Chondrocyte (in vitro differentiated cells): ENCODE measurements around the gene MTHFS. TPM values are rescaled to one million over a fixed set of nuclear protein-coding genes. Genes with fewer than 3 reads are reported as not detected.

Experiments
- DNase-seq: peaks from one replicate; pipeline ENCODE4 v3.0.0; 2021; ENCODE audit warnings: mixed read lengths, low spot score
- H3K27ac Mint-ChIP-seq: one replicate; pipeline ENCODE4 v1.8.0; 2021; ENCODE audit warnings: mild to moderate bottlenecking, moderate library complexity, mixed read lengths; ENCODE audit not compliant: unreplicated experiment
- H3K27me3 Mint-ChIP-seq: 2 replicates; pipeline ENCODE4 v1.8.0; 2021; ENCODE audit warnings: low read depth, mixed read lengths
- H3K36me3 Mint-ChIP-seq: 2 replicates; pipeline ENCODE4 v1.8.0; 2021; ENCODE audit warnings: low read depth, mixed read lengths
- H3K4me1 Mint-ChIP-seq: 2 replicates; pipeline ENCODE4 v1.8.0; 2021; ENCODE audit warnings: low read depth, mild to moderate bottlenecking, mixed read lengths
- H3K4me3 Mint-ChIP-seq: one replicate; pipeline ENCODE4 v1.8.0; 2021; ENCODE audit warnings: mild to moderate bottlenecking, moderate library complexity, mixed read lengths; ENCODE audit not compliant: unreplicated experiment
- H3K9me3 Mint-ChIP-seq: 2 replicates; pipeline ENCODE4 v1.8.0; 2021; ENCODE audit warnings: low read depth, mixed read lengths
- total RNA-seq: library from RNA; stranded (reverse); gene quantifications from 3 replicates; pipeline ENCODE4 v1.2.1, GENCODE V29; 2021
- TF ChIP-seq, protein P1 (sequence below): fragments of 200-600 bp; sonication (generic); IDR thresholded peaks from 2 replicates; pipeline ENCODE4 v1.5.0; 2021; ENCODE audit warnings: antibody characterized with exemption, mild to moderate bottlenecking, moderate library complexity

Gene MTHFS
- total RNA-seq, 1 donor from 2014 or later: 12.9 TPM

DNA sequence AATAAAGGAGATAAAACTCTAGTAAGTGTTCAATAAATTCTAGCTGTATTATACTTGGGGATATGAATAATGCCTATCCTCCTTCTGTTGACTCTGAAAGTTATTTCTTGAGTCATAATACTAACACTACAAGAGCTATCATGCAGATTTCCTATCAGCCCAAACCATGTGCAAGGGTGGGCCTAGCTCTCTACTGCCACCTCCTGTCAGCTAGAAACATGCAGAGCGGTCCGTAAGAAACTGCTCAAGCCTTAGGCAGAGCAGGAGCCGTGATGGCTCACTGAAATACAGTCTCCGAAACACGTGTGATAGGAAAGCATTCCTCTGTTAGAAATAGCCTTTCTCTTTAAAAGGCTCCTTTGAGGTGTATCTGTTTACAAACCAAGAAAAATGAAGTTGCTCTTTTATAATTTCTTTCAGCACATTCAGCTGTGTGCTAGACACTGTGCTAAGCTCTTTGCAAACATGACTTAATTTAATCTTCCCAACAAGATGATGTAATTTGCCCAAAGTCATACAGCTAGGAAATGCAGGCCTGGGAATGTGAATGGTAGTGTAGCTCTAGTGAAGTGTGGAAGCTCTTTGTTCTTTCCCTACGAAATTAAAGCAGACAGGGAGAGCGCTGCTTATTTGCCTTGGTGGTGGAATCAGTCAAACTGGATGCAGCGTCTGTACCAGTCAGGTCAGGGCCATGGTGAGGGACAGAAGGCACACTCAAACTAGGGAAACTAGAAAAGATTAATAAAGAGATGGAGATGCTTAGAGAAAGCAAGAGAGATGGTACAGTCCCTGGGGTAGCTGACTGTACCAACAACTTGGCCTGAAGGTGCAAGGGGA lies 43.1 kb downstream of the MTHFS start:
- no peaks in the 10 kb centered on the region for H3K27me3 Mint-ChIP-seq
- peak overlapping the region; percentile 60 for H3K27ac Mint-ChIP-seq
- H3K9me3 Mint-ChIP-seq: no peaks in the 10 kb centered on the region
- peaks cover 12% of the 10 kb centered on the region for H3K4me1 Mint-ChIP-seq
- no peak for DNase-seq
- no peak overlapping the region for H3K4me3 Mint-ChIP-seq
- TF ChIP-seq, protein P1, sequence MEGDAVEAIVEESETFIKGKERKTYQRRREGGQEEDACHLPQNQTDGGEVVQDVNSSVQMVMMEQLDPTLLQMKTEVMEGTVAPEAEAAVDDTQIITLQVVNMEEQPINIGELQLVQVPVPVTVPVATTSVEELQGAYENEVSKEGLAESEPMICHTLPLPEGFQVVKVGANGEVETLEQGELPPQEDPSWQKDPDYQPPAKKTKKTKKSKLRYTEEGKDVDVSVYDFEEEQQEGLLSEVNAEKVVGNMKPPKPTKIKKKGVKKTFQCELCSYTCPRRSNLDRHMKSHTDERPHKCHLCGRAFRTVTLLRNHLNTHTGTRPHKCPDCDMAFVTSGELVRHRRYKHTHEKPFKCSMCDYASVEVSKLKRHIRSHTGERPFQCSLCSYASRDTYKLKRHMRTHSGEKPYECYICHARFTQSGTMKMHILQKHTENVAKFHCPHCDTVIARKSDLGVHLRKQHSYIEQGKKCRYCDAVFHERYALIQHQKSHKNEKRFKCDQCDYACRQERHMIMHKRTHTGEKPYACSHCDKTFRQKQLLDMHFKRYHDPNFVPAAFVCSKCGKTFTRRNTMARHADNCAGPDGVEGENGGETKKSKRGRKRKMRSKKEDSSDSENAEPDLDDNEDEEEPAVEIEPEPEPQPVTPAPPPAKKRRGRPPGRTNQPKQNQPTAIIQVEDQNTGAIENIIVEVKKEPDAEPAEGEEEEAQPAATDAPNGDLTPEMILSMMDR: peak; percentile 95
- no peaks in the 10 kb centered on the region for H3K36me3 Mint-ChIP-seq

DNA sequence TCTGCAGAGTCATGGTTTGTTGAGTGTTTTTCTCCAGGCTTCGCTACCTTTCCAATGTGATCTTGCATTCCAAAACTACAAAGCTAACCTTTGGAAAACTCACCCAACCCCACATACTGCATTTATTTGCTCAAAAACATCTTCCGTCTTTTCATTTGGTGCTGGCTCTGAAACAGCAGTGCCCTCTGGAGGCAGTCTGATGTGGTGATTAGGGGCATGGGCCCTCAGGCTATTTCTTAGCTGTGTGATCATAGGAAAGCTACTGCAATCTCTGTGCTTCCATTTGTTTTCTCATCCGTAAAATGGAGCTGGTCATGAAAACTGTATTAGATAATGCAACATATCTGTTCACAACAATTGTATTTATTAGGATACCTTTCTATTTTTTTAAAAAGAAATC lies 47.0 kb downstream of the MTHFS start:
- peaks cover 12% of the 10 kb centered on the region for H3K4me1 Mint-ChIP-seq
- TF ChIP-seq, protein P1: peak; percentile 82
- no peak overlapping the region for H3K27ac Mint-ChIP-seq
- H3K36me3 Mint-ChIP-seq: peaks cover 4% of the 10 kb centered on the region
- H3K9me3 Mint-ChIP-seq: no peaks in the 10 kb centered on the region
- no peak for DNase-seq
- no peak overlapping the region for H3K4me3 Mint-ChIP-seq
- H3K27me3 Mint-ChIP-seq: no peaks in the 10 kb centered on the region

- TF ChIP-seq, protein P1: no peak
- DNase-seq: no peak
- Mint-ChIP-seq H3K27me3 (no peaks in the 10 kb centered on the region), H3K4me3 (no peak overlapping the region), H3K4me1 (no peaks in the 10 kb centered on the region), H3K36me3 (peaks cover 12% of the 10 kb centered on the region), H3K27ac (no peak overlapping the region), H3K9me3 (no peaks in the 10 kb centered on the region)
These were observed 50.3 kb downstream of the MTHFS start for GRCh38 chr15:79846539-79846938.

- no peak overlapping the region for H3K27ac Mint-ChIP-seq
- no peak overlapping the region for H3K4me3 Mint-ChIP-seq
- H3K4me1 Mint-ChIP-seq: no peaks in the 10 kb centered on the region
- H3K36me3 Mint-ChIP-seq: peaks cover 14% of the 10 kb centered on the region
- TF ChIP-seq, protein P1: no peak
- H3K27me3 Mint-ChIP-seq: no peaks in the 10 kb centered on the region
- no peaks in the 10 kb centered on the region for H3K9me3 Mint-ChIP-seq
- DNase-seq: no peak
These were observed 52.6 kb downstream of the MTHFS start for GRCh38 chr15:79844221-79844620.

GRCh38 chr15:79837846-79838245 lies 59.0 kb downstream of the MTHFS start:
- Mint-ChIP-seq H3K36me3 (peaks cover 10% of the 10 kb centered on the region), H3K27ac (no peak overlapping the region), H3K4me1 (no peaks in the 10 kb centered on the region), H3K9me3 (no peaks in the 10 kb centered on the region), H3K27me3 (no peaks in the 10 kb centered on the region), H3K4me3 (no peak overlapping the region)
- TF ChIP-seq, protein P1: no peak
- DNase-seq: no peak
